Pancreas (tissue), 10 donors: ENCODE results near the gene CSTPP1. TPM values are rescaled to one million over a fixed set of nuclear protein-coding genes. Genes with fewer than 3 reads are reported as not detected.
A peak's percentile ranks its signal among the peaks of the same experiment; 100 is the strongest.
"Not testable (repeated sequence)": the region's sequence is repeated elsewhere in the genome, so short reads cannot be mapped to it uniquely, and the experiment has no call there.

Experiments used
- ATAC-seq, 4 donors: fragments of 200-7000 bp; cut with Tn5 transposase; one replicate each; pipeline versions ENCODE4 v1.8.0 to v1.9.1; 2020; ENCODE audit warnings: mild to moderate bottlenecking in 4 of 4, moderate library complexity in 4 of 4
- DNase-seq, 6 donors: peaks; one replicate each; pipeline ENCODE4 v3.0.0-alpha.2; 2020
- FAIRE-seq: peaks from 2 replicates; lab custom pipeline; 2012; peaks lifted over from hg19 to GRCh38; lab: Jason Lieb, UNC
- H3K27ac ChIP-seq, 4 donors: fragments of 200-600 bp; sonication (generic); 1 replicate in 3 of 4; 2 replicates in 1 of 4; pipeline versions ENCODE4 v1.5.0 to v1.8.0; 2020
- H3K27me3 ChIP-seq, 4 donors: fragments of 200-600 bp; one replicate each; pipeline ENCODE4 v1.8.0; 2021
- H3K36me3 ChIP-seq, 3 donors: fragments of 200-600 bp; sonication (generic) in 1 of 3; one replicate each; pipeline versions ENCODE4 v1.5.0 to v1.8.0; 2020 to 2021
- H3K4me1 ChIP-seq, 3 donors: fragments of 200-600 bp; one replicate each; pipeline ENCODE4 v1.8.0; 2021
- H3K4me3 ChIP-seq, 4 donors: fragments of 200-600 bp; sonication (generic) in 2 of 4; one replicate each; pipeline versions ENCODE4 v1.5.0 to v1.8.0; 2020 to 2021
- H3K9me3 ChIP-seq, 4 donors: fragments of 200-600 bp; one replicate each; pipeline ENCODE4 v1.8.0; 2021
- CTCF ChIP-seq, 4 donors: fragments of 200-600 bp; sonication (generic) in 3 of 4; IDR thresholded peaks; one replicate each; pipeline versions ENCODE4 v1.5.0 to v1.8.0; 2021; ENCODE audit warnings: antibody characterized with exemption in 4 of 4
- WGBS, 2 donors: extraction: QIAGEN DNeasy Blood & Tissue Kit; methylation state at CpG; one replicate each; pipeline ENCODE4 v1.1.7; 2013; 5-methylcytosine and 5-hydroxymethylcytosine counted together
- intact Hi-C, 3 donors: fragments of 100-400 bp; cut with DNase I; formaldehyde crosslinking; loops; one replicate each; pipeline versions ENCODE4 v1.11.1 to v1.14.2; 2022
- microRNA-seq, 2 donors: library from miRNA; unstranded; fragments of <30 nt; microRNA quantifications; one replicate each; pipeline versions ENCODE4 to v1.1.0, GENCODE V29; 2019 to 2020
- polyA plus RNA-seq, 2 donors: library from polyadenylated mRNA; stranded (reverse); fragments of 200-250 nt; gene quantifications; one replicate each; pipeline ENCODE4 v1.2.3, GENCODE V29; 2013
- total RNA-seq, 6 donors: library from RNA; stranded (reverse); fragmentation: NEBNext Ultra II Directional in 4 of 6; extraction: Animal tissue kit (Norgen Biotek cat#: 25700) in 4 of 6; gene quantifications; one replicate each; pipeline versions ENCODE4 v1.2.1 to v1.2.4, GENCODE V29; 2021 to 2023
- donor health status: healthy with polysubstance abuse.
- donor health status: DM: no; HTN: no; CAD: no; lungs with moderate emphysema.
- donor health status: DM: no; HTN: no; CAD: no.
- donor health status: control.
- donor health status: control.
- donor health status: Bipolar disorder and iron deficiency.
- donor health status: DM: yes; HTN: yes; CAD: no.
- donor health status: DM: no; HTN: no; CAD: no.
- donor health status: DM: no; HTN: no; CAD: no.
- donor health status: DM: yes; HTN: yes; CAD: no.

Gene CSTPP1
- total and polyA plus RNA-seq, 8 donors: 9.7 to 23.6 (median 14.0) TPM

DNA sequence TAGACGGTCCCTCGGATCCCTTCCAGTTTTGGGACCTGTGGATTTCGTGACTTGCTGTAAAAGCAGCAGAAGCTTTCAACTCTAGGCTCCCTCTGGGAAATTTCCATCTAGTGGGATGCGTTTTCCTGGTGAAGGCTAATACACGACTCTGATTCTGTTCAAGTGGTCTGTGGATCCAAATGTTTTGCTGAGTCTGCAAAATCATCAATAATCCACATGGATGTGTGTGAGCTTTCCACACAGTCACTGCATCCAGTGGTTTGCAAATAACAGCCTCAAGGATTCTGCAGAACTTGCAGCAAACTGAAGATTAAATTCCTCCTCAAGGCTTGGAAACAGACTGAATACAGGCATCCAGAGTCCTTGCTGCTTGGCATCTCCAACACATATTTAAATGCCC lies 266.0 kb downstream of the CSTPP1 start:
- Histone ChIP-seq H3K9me3 (no peaks in the 10 kb centered on the region), H3K36me3 (no peaks in the 10 kb centered on the region), H3K27ac (no peak overlapping the region), H3K27me3 (no peaks in the 10 kb centered on the region), H3K4me1 (no peaks in the 10 kb centered on the region), H3K4me3 (no peak overlapping the region)
- FAIRE-seq (no peak), DNase-seq (no peak), ATAC-seq (no peak)
- intact Hi-C loops: no loop called here
- TF ChIP-seq CTCF (IDR thresholded peaks at IDR 0.05): no peak
- 61 to 69% methylated on average over 5 of the region's 5 CpGs for WGBS, 2 donors

- no peaks in the 10 kb centered on the region for H3K4me1 ChIP-seq
- TF ChIP-seq CTCF (IDR thresholded peaks at IDR 0.05): no peak
- no peaks in the 10 kb centered on the region for H3K9me3 ChIP-seq
- no peak for FAIRE-seq
- 80 to 88% methylated on average over 2 of the region's 2 CpGs for WGBS, 2 donors
- no peaks in the 10 kb centered on the region for H3K27me3 ChIP-seq
- DNase-seq: no peak
- H3K4me3 ChIP-seq: no peak overlapping the region
- ATAC-seq: no peak
- no peaks in the 10 kb centered on the region for H3K36me3 ChIP-seq
- intact Hi-C loops: no loop called here
- no peak overlapping the region for H3K27ac ChIP-seq
Observed at GRCh38 chr11:47204637-47204989, 268.1 kb downstream of the CSTPP1 start.

DNA sequence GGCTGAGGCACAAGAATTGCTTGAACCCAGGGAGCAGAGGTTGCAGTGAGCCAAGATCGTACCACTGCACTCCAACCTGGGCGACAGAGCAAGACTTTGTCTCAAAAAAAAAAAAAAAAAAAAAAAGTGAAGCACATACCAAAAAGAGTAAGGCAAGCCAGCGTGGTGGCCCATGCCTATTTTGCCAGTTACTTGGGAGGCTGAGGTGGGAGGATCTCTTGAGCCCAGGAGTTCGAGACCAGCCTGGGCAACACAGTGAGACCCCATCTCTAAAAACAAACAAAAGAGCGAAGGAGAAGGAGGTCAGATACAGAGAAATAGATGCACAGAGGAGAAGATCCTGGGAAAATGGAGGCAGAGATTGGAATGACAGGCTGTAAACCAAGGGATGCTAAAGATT lies 270.0 kb downstream of the CSTPP1 start:
- H3K27me3 ChIP-seq, H3K4me1 ChIP-seq, intact Hi-C loops, H3K27ac ChIP-seq, ATAC-seq, H3K9me3 ChIP-seq, DNase-seq, H3K36me3 ChIP-seq, FAIRE-seq, H3K4me3 ChIP-seq: not testable (repeated sequence)
- WGBS, 2 donors: 92 to 93% methylated on average over 5 of the region's 5 CpGs

- Histone ChIP-seq H3K27me3 (no peaks in the 10 kb centered on the region), H3K4me3 (no peak overlapping the region), H3K4me1 (no peaks in the 10 kb centered on the region), H3K36me3 (no peaks in the 10 kb centered on the region), H3K9me3 (no peaks in the 10 kb centered on the region), H3K27ac (no peak overlapping the region)
- FAIRE-seq: no peak
- intact Hi-C loops: no loop called here
- 40 to 44% methylated on average over 6 of the region's 6 CpGs for WGBS, 2 donors
- no peak for TF ChIP-seq CTCF (IDR thresholded peaks at IDR 0.05)
- DNase-seq: peak in 3 of 6 donors; percentile 54 to 60 (median 55)
- peak; percentile 62 to 95 (median 85) for ATAC-seq
Observed at GRCh38 chr11:47207459-47207858, 270.9 kb downstream of the CSTPP1 start.

- H3K36me3 ChIP-seq, DNase-seq, H3K4me1 ChIP-seq, ATAC-seq, FAIRE-seq, H3K4me3 ChIP-seq, H3K27ac ChIP-seq, intact Hi-C loops, H3K9me3 ChIP-seq, H3K27me3 ChIP-seq: not testable (repeated sequence)
- 87 to 90% methylated on average over 13 of the region's 13 CpGs for WGBS, 2 donors
Observed at GRCh38 chr11:47208008-47208552, 271.5 kb downstream of the CSTPP1 start.

GRCh38 chr11:47208628-47209027 lies 272.1 kb downstream of the CSTPP1 start:
- Histone ChIP-seq H3K4me3 (no peak overlapping the region), H3K27ac (no peak overlapping the region), H3K27me3 (no peaks in the 10 kb centered on the region), H3K4me1 (no peaks in the 10 kb centered on the region), H3K9me3 (no peaks in the 10 kb centered on the region), H3K36me3 (no peaks in the 10 kb centered on the region)
- FAIRE-seq (no peak), DNase-seq (no peak), ATAC-seq (no peak)
- no peak for TF ChIP-seq CTCF (IDR thresholded peaks at IDR 0.05)
- intact Hi-C loops: no loop called here
- WGBS, 2 donors: 89% methylated on average over 5 of the region's 5 CpGs

Small RNA genes lying within 50 kb of the gene (microRNA-seq; reads per million reads assigned to microRNA genes)
- gene MIR6745: 0 reads per million in 2 donors

Other genes starting within 250 kb of the CSTPP1 start
- gene ARHGAP1, start 236.1 kb upstream of the CSTPP1 start, total RNA-seq: 10 to 100 TPM; 22.2 to 51.1 (median 32.0) TPM
- 10 to 100 TPM; 18.7 to 30.2 TPM for gene ARHGAP1, start 236.1 kb upstream of the CSTPP1 start, polyA plus RNA-seq
- gene ZNF408, start 235.7 kb upstream of the CSTPP1 start, total RNA-seq: 1 to 10 TPM; 2.8 to 5.6 (median 4.1) TPM
- gene ZNF408, start 235.7 kb upstream of the CSTPP1 start, polyA plus RNA-seq: 1 to 10 TPM; 6.7 to 7.8 TPM
- gene F2, start 217.5 kb upstream of the CSTPP1 start, total RNA-seq: under 1 TPM in 2 of 6 donors, not detected in 4; 0.16 to 0.76 TPM
- under 1 TPM; 0.08 to 0.19 TPM for gene F2, start 217.5 kb upstream of the CSTPP1 start, polyA plus RNA-seq
- gene CKAP5, start 90.5 kb upstream of the CSTPP1 start, total RNA-seq: 10 to 100 TPM; 12.5 to 36.3 (median 18.6) TPM
- 1 to 10 TPM; 4.0 to 9.4 TPM for gene CKAP5, start 90.5 kb upstream of the CSTPP1 start, polyA plus RNA-seq
- 10 to 100 TPM in 3 of 6 donors, 1 to 10 TPM in 3; 1.3 to 27.0 (median 9.4) TPM for gene LRP4, start 18.2 kb upstream of the CSTPP1 start, total RNA-seq
- 10 to 100 TPM in 1 of 2 donors, 1 to 10 TPM in 1; 3.1 to 19.1 TPM for gene LRP4, start 18.2 kb upstream of the CSTPP1 start, polyA plus RNA-seq
- 10 to 100 TPM; 40.1 to 67.5 (median 61.4) TPM for gene ARFGAP2, start 240.1 kb downstream of the CSTPP1 start, total RNA-seq
- 10 to 100 TPM; 73.1 to 78.9 TPM for gene ARFGAP2, start 240.1 kb downstream of the CSTPP1 start, polyA plus RNA-seq
- gene PACSIN3, start 249.7 kb downstream of the CSTPP1 start, total RNA-seq: 10 to 100 TPM; 16.5 to 39.9 (median 29.6) TPM
- gene PACSIN3, start 249.7 kb downstream of the CSTPP1 start, polyA plus RNA-seq: 10 to 100 TPM; 28.1 to 31.3 TPM